ENCODE results near the gene RASGRF2.

Gene RASGRF2

DNA sequence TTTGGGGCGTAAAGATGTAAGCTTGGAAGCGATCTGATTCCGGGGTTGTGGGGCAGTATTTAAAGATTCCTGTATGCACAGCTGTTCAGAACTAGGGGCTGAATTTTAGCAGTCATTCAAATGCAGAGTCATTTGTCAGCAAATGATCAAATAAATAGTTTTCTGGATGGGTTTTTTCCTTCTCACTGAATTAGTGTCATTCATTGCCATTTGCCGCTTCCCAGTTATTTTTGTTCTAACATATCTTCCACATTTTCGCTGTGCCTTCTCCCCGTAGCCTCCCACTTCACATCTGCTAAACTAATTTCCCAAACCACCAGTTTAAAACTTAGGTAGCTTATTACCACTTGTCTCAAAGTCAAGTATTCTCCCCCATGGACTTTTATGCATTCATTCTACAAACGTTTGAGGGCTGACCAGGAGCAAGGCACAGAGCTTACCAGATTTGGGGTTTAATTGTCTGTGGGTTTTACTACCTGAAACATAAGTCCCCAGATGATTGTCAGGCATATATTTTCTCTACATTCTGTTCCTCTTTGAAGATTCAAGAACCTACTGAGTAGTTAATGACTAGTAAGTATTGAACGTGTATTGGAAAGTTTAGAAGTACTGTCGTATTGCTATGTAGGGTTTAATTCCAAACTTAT lies 231.7 kb downstream of the RASGRF2 start:
- DNase-seq (ENCODE audit: low read depth) = no peak
- no peak for TF ChIP-seq CTCF (IDR thresholded peaks at IDR 0.05; ENCODE audit: control insufficient read depth, extremely low read depth, insufficient read depth)
- H3K4me3 ChIP-seq (ENCODE audit: low read depth, low read length) = no peak overlapping the region

DNA sequence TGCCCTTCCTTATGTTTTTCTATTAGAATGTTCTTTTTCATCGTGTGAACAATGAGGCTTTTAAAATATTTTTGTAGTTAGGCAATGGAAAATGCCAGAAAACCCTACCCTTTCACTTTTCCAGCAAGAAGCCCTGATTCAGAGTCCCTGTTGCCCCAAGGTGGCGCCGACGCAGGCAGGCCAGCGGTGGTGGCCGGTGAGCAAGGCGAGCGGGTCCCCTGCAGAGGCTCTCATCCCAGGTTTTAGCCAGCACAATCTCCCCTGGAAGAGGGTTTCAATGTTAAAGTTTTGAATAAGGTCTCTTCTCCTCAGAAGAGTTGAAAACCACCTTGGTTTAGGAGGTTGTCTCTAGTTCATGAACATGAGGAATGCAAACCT lies 232.2 kb downstream of the RASGRF2 start:
- H3K4me3 ChIP-seq (ENCODE audit: low read depth, low read length) = no peak overlapping the region
- TF ChIP-seq CTCF (IDR thresholded peaks at IDR 0.05; ENCODE audit: control insufficient read depth, extremely low read depth, insufficient read depth) = no peak
- DNase-seq (ENCODE audit: low read depth) = no peak

DNA sequence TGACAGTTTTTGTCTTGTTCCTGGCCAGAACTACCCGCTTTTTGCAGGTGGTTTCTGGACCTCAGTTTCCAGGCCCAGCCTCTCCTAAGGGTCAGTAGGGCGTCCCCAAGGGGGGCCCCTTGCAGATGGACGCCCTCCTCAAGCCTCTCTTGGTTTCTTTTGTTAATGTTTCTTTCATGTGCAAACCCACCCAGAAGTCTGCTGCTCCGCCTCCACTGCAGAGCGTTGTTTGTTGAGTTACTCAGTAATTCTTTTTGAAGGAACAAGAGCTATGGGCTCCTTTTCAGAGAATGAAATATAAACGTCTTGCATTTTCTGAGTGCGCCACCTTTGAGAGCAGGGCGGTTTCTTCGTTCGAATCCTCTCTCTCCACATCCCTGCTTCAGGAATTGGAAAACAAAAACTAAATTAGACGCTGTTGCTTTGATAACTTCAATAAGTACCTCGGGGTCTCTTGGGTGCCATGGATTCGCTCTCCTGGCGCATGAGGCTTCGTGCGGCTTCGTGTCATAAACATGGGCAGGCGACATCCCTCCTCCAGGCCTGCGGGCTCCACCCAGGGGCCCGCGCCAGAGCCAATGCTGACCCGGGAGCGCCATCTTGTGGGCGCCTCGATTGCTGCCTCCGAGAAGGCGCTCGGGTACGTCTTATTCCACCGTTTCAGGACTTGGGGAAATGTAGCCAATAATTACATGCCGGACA lies 234.6 kb downstream of the RASGRF2 start:
- no peak overlapping the region for H3K4me3 ChIP-seq (ENCODE audit: low read depth, low read length)
- DNase-seq (ENCODE audit: low read depth) = peak; percentile 40
- peak; percentile 90 for TF ChIP-seq CTCF (IDR thresholded peaks at IDR 0.05; ENCODE audit: control insufficient read depth, extremely low read depth, insufficient read depth)

DNA sequence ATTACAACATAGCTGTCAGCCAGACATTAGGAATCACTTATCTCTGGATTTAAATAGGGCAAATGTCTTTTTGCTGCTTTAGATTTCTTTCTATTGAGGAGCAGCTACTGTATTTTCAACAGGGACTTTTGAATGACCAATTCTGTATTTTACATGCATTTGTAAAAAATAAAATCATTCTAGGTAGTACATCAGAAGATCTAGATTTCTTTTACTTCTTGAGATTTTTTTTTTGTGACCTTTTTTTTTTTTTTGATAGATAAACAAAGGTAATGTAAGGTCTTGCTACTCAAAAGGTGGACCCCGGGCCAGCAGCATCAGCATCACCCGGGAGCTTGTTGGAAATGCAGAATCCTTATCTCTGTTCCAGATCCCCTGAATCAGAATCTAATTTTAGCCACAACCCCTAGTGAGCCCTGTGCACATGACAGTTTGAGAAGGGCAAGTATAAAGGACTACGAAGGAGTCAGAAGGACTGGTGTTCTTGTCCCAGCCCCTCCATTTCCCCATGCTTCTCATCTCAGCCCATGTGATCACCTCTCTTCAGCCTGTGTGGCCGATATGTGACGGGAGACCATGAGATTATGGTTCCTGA lies 235.3 kb downstream of the RASGRF2 start:
- no peak for TF ChIP-seq CTCF (IDR thresholded peaks at IDR 0.05; ENCODE audit: control insufficient read depth, extremely low read depth, insufficient read depth)
- no peak for DNase-seq (ENCODE audit: low read depth)
- no peak overlapping the region for H3K4me3 ChIP-seq (ENCODE audit: low read depth, low read length)

GRCh38 chr5:81202655-81203054 lies 242.5 kb downstream of the RASGRF2 start:
- no peak for DNase-seq (ENCODE audit: low read depth)
- H3K4me3 ChIP-seq (ENCODE audit: low read depth, low read length) = no peak overlapping the region
- no peak for TF ChIP-seq CTCF (IDR thresholded peaks at IDR 0.05; ENCODE audit: control insufficient read depth, extremely low read depth, insufficient read depth)

- no peak for DNase-seq (ENCODE audit: low read depth)
- TF ChIP-seq CTCF (IDR thresholded peaks at IDR 0.05; ENCODE audit: control insufficient read depth, extremely low read depth, insufficient read depth) = no peak
- H3K4me3 ChIP-seq (ENCODE audit: low read depth, low read length) = no peak overlapping the region
These were observed 243.6 kb downstream of the RASGRF2 start for GRCh38 chr5:81203729-81204128.
